H9 (cell line): ENCODE data around the gene RRP12. TPM values are rescaled to one million over a fixed set of nuclear protein-coding genes. Genes with fewer than 3 reads are reported as not detected.

ENCODE experiments used
- DNase-seq: peaks from one replicate; pipeline ENCODE4 v3.0.0-alpha.2; 2017
- H2AFZ ChIP-seq: one replicate; pipeline ENCODE4 v1.6.1; 2013; ENCODE audit warnings: mild to moderate bottlenecking, low read length, control low read depth, moderate library complexity
- H2AK5ac ChIP-seq: 2 replicates; pipeline ENCODE4 v1.6.1; 2013; ENCODE audit warnings: low read length, control low read depth, mixed read lengths; ENCODE audit not compliant: insufficient read length
- H2BK120ac ChIP-seq: one replicate; pipeline ENCODE4 v1.6.1; 2013; ENCODE audit warnings: low read depth, mild to moderate bottlenecking, low read length, control low read depth, inconsistent platforms; ENCODE audit not compliant: poor library complexity, severe bottlenecking
- H2BK12ac ChIP-seq: 2 replicates; pipeline ENCODE4 v1.6.1; 2013; ENCODE audit warnings: low read length, control low read depth, mixed read lengths, low read depth; ENCODE audit not compliant: insufficient read length
- H2BK15ac ChIP-seq: 2 replicates; pipeline ENCODE4 v1.6.1; 2013; ENCODE audit warnings: low read depth, low read length, control low read depth
- H2BK20ac ChIP-seq: one replicate; pipeline ENCODE4 v1.6.1; 2013; ENCODE audit warnings: low read depth, mild to moderate bottlenecking, low read length, control low read depth, inconsistent platforms; ENCODE audit not compliant: poor library complexity, severe bottlenecking
- H2BK5ac ChIP-seq: 2 replicates; pipeline ENCODE4 v1.6.1; 2013; ENCODE audit warnings: low read length, control low read depth, mixed read lengths; ENCODE audit not compliant: insufficient read length
- H3K14ac ChIP-seq: 2 replicates; pipeline ENCODE4 v1.6.1; 2013; ENCODE audit warnings: low read length, control low read depth; ENCODE audit not compliant: insufficient read depth
- H3K18ac ChIP-seq: 2 replicates; pipeline ENCODE4 v1.6.1; 2013; ENCODE audit warnings: low read depth, mild to moderate bottlenecking, mixed read lengths, low read length, control low read depth; ENCODE audit not compliant: insufficient read length
- H3K23ac ChIP-seq: 2 replicates; pipeline ENCODE4 v1.6.1; 2013; ENCODE audit warnings: low read length, control low read depth, mixed read lengths, low read depth; ENCODE audit not compliant: insufficient read length
- H3K23me2 ChIP-seq: 2 replicates; pipeline ENCODE4 v1.6.1; 2013; ENCODE audit warnings: low read depth, mild to moderate bottlenecking, mixed read lengths, low read length, control low read depth; ENCODE audit not compliant: insufficient read length, poor library complexity, severe bottlenecking
- H3K27ac ChIP-seq: 2 replicates; pipeline ENCODE4 v1.5.1; 2013; ENCODE audit warnings: low read length, control low read depth, mixed read lengths, low read depth; ENCODE audit not compliant: insufficient read length
- H3K27me3 ChIP-seq: 2 replicates; pipeline ENCODE4 v1.6.1; 2013; ENCODE audit warnings: low read length, control low read depth, inconsistent platforms; ENCODE audit not compliant: insufficient read depth
- H3K4ac ChIP-seq: 2 replicates; pipeline ENCODE4 v1.6.1; 2013; ENCODE audit warnings: low read depth, mild to moderate bottlenecking, control low read depth, inconsistent platforms, low read length, moderate library complexity
- H3K4me1 ChIP-seq: 2 replicates; pipeline ENCODE4 v1.6.1; 2013; ENCODE audit warnings: low read length, control low read depth, inconsistent platforms; ENCODE audit not compliant: insufficient read depth
- H3K4me2 ChIP-seq: 2 replicates; pipeline ENCODE4 v1.6.1; 2013; ENCODE audit warnings: low read length, control low read depth, mixed read lengths; ENCODE audit not compliant: insufficient read length, insufficient read depth
- H3K56ac ChIP-seq: 2 replicates; pipeline ENCODE4 v1.6.1; 2013; ENCODE audit warnings: low read depth, mild to moderate bottlenecking, mixed read lengths, low read length, control low read depth; ENCODE audit not compliant: insufficient read length
- H3K79me1 ChIP-seq: 2 replicates; pipeline ENCODE4 v1.6.1; 2013; ENCODE audit warnings: low read depth, mild to moderate bottlenecking, moderate library complexity, low read length, control low read depth, inconsistent platforms; ENCODE audit not compliant: insufficient read depth, poor library complexity, severe bottlenecking
- H3K79me2 ChIP-seq: 2 replicates; pipeline ENCODE4 v1.6.1; 2013; ENCODE audit warnings: low read length, control low read depth, inconsistent platforms; ENCODE audit not compliant: insufficient read depth
- H3K9ac ChIP-seq: 2 replicates; pipeline ENCODE4 v1.6.1; 2013; ENCODE audit warnings: low read length, control low read depth, mixed read lengths; ENCODE audit not compliant: insufficient read length; ENCODE audit errors: extremely low read depth
- H3K9me3 ChIP-seq: one replicate; pipeline ENCODE4 v1.6.1; 2013; ENCODE audit warnings: low read depth, low read length, inconsistent platforms; ENCODE audit not compliant: control insufficient read depth
- H3T11ph ChIP-seq: one replicate; pipeline ENCODE4 v1.6.1; 2013; ENCODE audit warnings: mild to moderate bottlenecking, low read length, control low read depth, inconsistent platforms
- H4K20me1 ChIP-seq: one replicate; pipeline ENCODE4 v1.6.1; 2013; ENCODE audit not compliant: control insufficient read depth, insufficient read length, insufficient read depth
- H4K5ac ChIP-seq: 2 replicates; pipeline ENCODE4 v1.6.1; 2013; ENCODE audit warnings: low read depth, mild to moderate bottlenecking, mixed read lengths, low read length, control low read depth; ENCODE audit not compliant: insufficient read length
- H4K8ac ChIP-seq: replicated peaks from 2 replicates; pipeline ENCODE4 v1.6.1; 2013; ENCODE audit warnings: low read length, control low read depth, mixed read lengths, low read depth; ENCODE audit not compliant: insufficient read length
- H4K91ac ChIP-seq: 2 replicates; pipeline ENCODE4 v1.6.1; 2013; ENCODE audit warnings: low read depth, mild to moderate bottlenecking, moderate library complexity, mixed read lengths, low read length, control low read depth; ENCODE audit not compliant: insufficient read length
- H3K27ac Mint-ChIP-seq, 3 experiments: 2 replicates in 2 of 3; 3 replicates in 1 of 3; pipeline ENCODE4 v1.8.0; 2020 to 2021; ENCODE audit warnings: mixed read lengths in 3 of 3, mild to moderate bottlenecking in 1 of 3, moderate library complexity in 1 of 3
- H3K27me3 Mint-ChIP-seq: 2 replicates; pipeline ENCODE4 v1.8.0; 2021; ENCODE audit warnings: low read depth, mild to moderate bottlenecking, moderate library complexity, mixed read lengths
- H3K36me3 Mint-ChIP-seq, 3 experiments: 2 replicates in 2 of 3; 3 replicates in 1 of 3; pipeline ENCODE4 v1.8.0; 2020 to 2021; ENCODE audit warnings: low read depth in 3 of 3, mixed read lengths in 3 of 3; ENCODE audit not compliant: insufficient read depth in 1 of 3
- H3K4me1 Mint-ChIP-seq, 2 experiments: 2 replicates each; pipeline ENCODE4 v1.8.0; 2020; ENCODE audit warnings: mixed read lengths in 2 of 2
- H3K4me3 Mint-ChIP-seq, 2 experiments: 2 replicates in 1 of 2; 3 replicates in 1 of 2; pipeline ENCODE4 v1.8.0; 2020 to 2021; ENCODE audit warnings: mild to moderate bottlenecking in 2 of 2, mixed read lengths in 2 of 2, moderate library complexity in 1 of 2
- H3K9me3 Mint-ChIP-seq, 2 experiments: 2 replicates in 1 of 2; 3 replicates in 1 of 2; pipeline ENCODE4 v1.8.0; 2020; ENCODE audit warnings: mild to moderate bottlenecking in 2 of 2, mixed read lengths in 2 of 2, moderate library complexity in 1 of 2
- CTCF ChIP-seq: fragments of 200-600 bp; sonication (generic); conservative IDR thresholded peaks from 3 replicates; pipeline ENCODE4 v1.8.0; 2021; ENCODE audit warnings: antibody characterized with exemption, mild to moderate bottlenecking
- WGBS: extraction: QIAGEN DNeasy Blood & Tissue Kit; methylation state at CpG from one replicate; pipeline ENCODE4 v1.1.7; 2013; ENCODE audit warnings: missing lambda C conversion rate, low lambda C conversion rate, mixed read lengths; ENCODE audit not compliant: insufficient read length; ENCODE audit errors: extremely low coverage; 5-methylcytosine and 5-hydroxymethylcytosine counted together
- total RNA-seq: library from RNA; stranded (reverse); gene quantifications from 2 replicates; pipeline ENCODE4 v1.2.1, GENCODE V29; 2021

Gene RRP12
- total RNA-seq, 1 experiment from 2014 or later, result 71.6 TPM

GRCh38 chr10:97412891-97413304, 11.8 kb upstream of the RRP12 start:
- no peak overlapping the region for H2BK12ac ChIP-seq
- H3K4me2 ChIP-seq, result no peak overlapping the region
- no peaks in the 10 kb centered on the region for H4K20me1 ChIP-seq
- Mint-ChIP-seq H3K4me3 (no peak overlapping the region), H3K4me1 (peaks cover 14 to 15% of the 10 kb centered on the region in 2 experiments), H3K36me3 (no peaks in the 10 kb centered on the region), H3K9me3 (no peaks in the 10 kb centered on the region), H3K27me3 (no peaks in the 10 kb centered on the region), H3K27ac (peak overlapping the region in 1 of 3 experiments; percentile 24; a peak in 1 of 7 replicates)
- H3K27ac ChIP-seq, result no peak overlapping the region
- no peak overlapping the region for H3K9ac ChIP-seq
- no peak overlapping the region for H4K91ac ChIP-seq
- H2BK120ac ChIP-seq, result no peak overlapping the region
- H3K9me3 ChIP-seq, result no peaks in the 10 kb centered on the region
- no peak for TF ChIP-seq CTCF
- no peak overlapping the region for H3K23ac ChIP-seq
- no peaks in the 10 kb centered on the region for H3K27me3 ChIP-seq
- H3K79me2 ChIP-seq, result no peaks in the 10 kb centered on the region
- H2BK20ac ChIP-seq, result no peak overlapping the region
- H2AFZ ChIP-seq, result no peak overlapping the region
- H3K4me1 ChIP-seq, result no peaks in the 10 kb centered on the region; the same call in 1 of the 2 replicates
- no peak overlapping the region for H3K4ac ChIP-seq
- no CpG with 5 or more reads among the region's 10 CpGs for WGBS
- no peak for DNase-seq
- no peak overlapping the region for H2AK5ac ChIP-seq
- H3T11ph ChIP-seq, result no peak overlapping the region
- H4K5ac ChIP-seq, result no peak overlapping the region
- H3K14ac ChIP-seq, result no peak overlapping the region
- no peak overlapping the region for H4K8ac ChIP-seq
- H3K56ac ChIP-seq, result no peak overlapping the region
- H2BK15ac ChIP-seq, result no peak overlapping the region
- no peak overlapping the region for H3K18ac ChIP-seq
- H2BK5ac ChIP-seq, result no peak overlapping the region
- no peaks in the 10 kb centered on the region for H3K79me1 ChIP-seq
- H3K23me2 ChIP-seq, result no peaks in the 10 kb centered on the region
